Measurements from ENCODE around the gene PIH1D2. TPM values are rescaled to one million over a fixed set of nuclear protein-coding genes. Genes with fewer than 3 reads are reported as not detected.
"Not testable (repeated sequence)": the region's sequence is repeated elsewhere in the genome, so short reads cannot be mapped to it uniquely, and the experiment has no call there.

The PIH1D2 gene
- total RNA-seq, 1 experiment from 2014 or later = 2.7 TPM

DNA sequence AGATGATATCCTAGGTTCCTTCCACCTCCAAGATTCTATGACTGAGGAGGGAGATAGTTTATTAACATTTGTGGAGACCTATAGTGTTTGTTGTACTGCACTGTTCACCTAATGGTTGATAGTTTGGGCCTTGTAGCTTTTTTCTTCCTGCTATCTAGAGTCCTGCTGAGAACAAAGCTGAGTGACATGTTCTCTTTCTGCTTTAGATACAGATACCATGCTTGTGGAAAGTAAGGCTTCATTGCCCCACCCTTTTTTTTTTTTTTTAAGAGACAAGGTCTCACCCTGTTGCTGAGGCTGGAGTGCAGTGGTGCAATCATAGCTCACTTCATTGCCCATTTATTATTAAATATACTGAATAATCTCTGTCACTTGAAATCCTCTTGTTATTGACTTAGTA is 36.3 kb downstream of the PIH1D2 start:
- no peaks in the 10 kb centered on the region for H3K9me3 ChIP-seq
- H3K36me3 ChIP-seq (ENCODE audit: control insufficient read depth, insufficient read depth, low read length) = peaks cover 7% of the 10 kb centered on the region
- CTCF ChIA-PET = no interaction called here
- TF ChIP-seq, protein P1, sequence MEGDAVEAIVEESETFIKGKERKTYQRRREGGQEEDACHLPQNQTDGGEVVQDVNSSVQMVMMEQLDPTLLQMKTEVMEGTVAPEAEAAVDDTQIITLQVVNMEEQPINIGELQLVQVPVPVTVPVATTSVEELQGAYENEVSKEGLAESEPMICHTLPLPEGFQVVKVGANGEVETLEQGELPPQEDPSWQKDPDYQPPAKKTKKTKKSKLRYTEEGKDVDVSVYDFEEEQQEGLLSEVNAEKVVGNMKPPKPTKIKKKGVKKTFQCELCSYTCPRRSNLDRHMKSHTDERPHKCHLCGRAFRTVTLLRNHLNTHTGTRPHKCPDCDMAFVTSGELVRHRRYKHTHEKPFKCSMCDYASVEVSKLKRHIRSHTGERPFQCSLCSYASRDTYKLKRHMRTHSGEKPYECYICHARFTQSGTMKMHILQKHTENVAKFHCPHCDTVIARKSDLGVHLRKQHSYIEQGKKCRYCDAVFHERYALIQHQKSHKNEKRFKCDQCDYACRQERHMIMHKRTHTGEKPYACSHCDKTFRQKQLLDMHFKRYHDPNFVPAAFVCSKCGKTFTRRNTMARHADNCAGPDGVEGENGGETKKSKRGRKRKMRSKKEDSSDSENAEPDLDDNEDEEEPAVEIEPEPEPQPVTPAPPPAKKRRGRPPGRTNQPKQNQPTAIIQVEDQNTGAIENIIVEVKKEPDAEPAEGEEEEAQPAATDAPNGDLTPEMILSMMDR (IDR thresholded peaks at IDR 0.05; ENCODE audit: insufficient read depth in 1 of 2, low read depth in 1 of 2, low read length in 1 of 2, severe bottlenecking in 1 of 2, unreplicated experiment in 1 of 2) = no peak
- H3K27me3 ChIP-seq (replicated peaks; ENCODE audit: control insufficient read depth, insufficient read depth, low read length) = no peaks in the 10 kb centered on the region
- H3K4me1 ChIP-seq = no peaks in the 10 kb centered on the region
- H3K4me3 ChIP-seq (ENCODE audit: low read depth, low read length) = no peak overlapping the region
- intact Hi-C loops (cut with micrococcal nuclease; ENCODE audit: unreplicated experiment) = no loop called here
- no peak for DNase-seq
- Mint-ChIP-seq H3K4me3 (ENCODE audit: unreplicated experiment) (no peak overlapping the region), H3K36me3 (ENCODE audit: insufficient read depth, unreplicated experiment) (peaks cover 92% of the 10 kb centered on the region), H3K27ac (ENCODE audit: unreplicated experiment) (no peak overlapping the region), H3K4me1 (ENCODE audit: low read depth, unreplicated experiment) (peaks cover 22% of the 10 kb centered on the region), H3K27me3 (ENCODE audit: insufficient read depth, unreplicated experiment) (no peaks in the 10 kb centered on the region), H3K9me3 (ENCODE audit: unreplicated experiment) (no peaks in the 10 kb centered on the region)
- POLR2A ChIA-PET = no interaction called here
- no TSS peak for BruUV-seq (replicated peaks)

GRCh38 chr11:112033902-112034301 is 39.9 kb downstream of the PIH1D2 start:
- Histone ChIP-seq H3K9me3 (no peaks in the 10 kb centered on the region), H3K4me3 (ENCODE audit: low read depth, low read length) (no peak overlapping the region), H3K4me1 (no peaks in the 10 kb centered on the region), H3K27me3 (replicated peaks; ENCODE audit: control insufficient read depth, insufficient read depth, low read length) (no peaks in the 10 kb centered on the region), H3K36me3 (ENCODE audit: control insufficient read depth, insufficient read depth, low read length) (peaks cover 13% of the 10 kb centered on the region)
- no peaks in the 10 kb centered on the region for H3K27me3 Mint-ChIP-seq (ENCODE audit: insufficient read depth, unreplicated experiment)
- no TSS peak for BruUV-seq (replicated peaks)
- ChIA-PET CTCF (no interaction called here), POLR2A (no interaction called here)
- TF ChIP-seq, protein P1 (IDR thresholded peaks at IDR 0.05; ENCODE audit: insufficient read depth in 1 of 2, low read depth in 1 of 2, low read length in 1 of 2, severe bottlenecking in 1 of 2, unreplicated experiment in 1 of 2) = no peak
- no peaks in the 10 kb centered on the region for H3K9me3 Mint-ChIP-seq (ENCODE audit: unreplicated experiment)
- H3K4me1 Mint-ChIP-seq (ENCODE audit: low read depth, unreplicated experiment) = peaks cover under 1% of the 10 kb centered on the region
- H3K4me3 Mint-ChIP-seq (ENCODE audit: unreplicated experiment) = no peak overlapping the region
- H3K36me3 Mint-ChIP-seq (ENCODE audit: insufficient read depth, unreplicated experiment) = peaks cover 100% of the 10 kb centered on the region
- H3K27ac Mint-ChIP-seq (ENCODE audit: unreplicated experiment) = no peak overlapping the region
- DNase-seq = no peak
- intact Hi-C loops (cut with micrococcal nuclease; ENCODE audit: unreplicated experiment) = no loop called here

- intact Hi-C loops (cut with micrococcal nuclease; ENCODE audit: unreplicated experiment) = no loop called here
- Histone ChIP-seq H3K4me3 (ENCODE audit: low read depth, low read length) (no peak overlapping the region), H3K36me3 (ENCODE audit: control insufficient read depth, insufficient read depth, low read length) (peaks cover 13% of the 10 kb centered on the region), H3K9me3 (no peaks in the 10 kb centered on the region), H3K4me1 (no peaks in the 10 kb centered on the region), H3K27me3 (replicated peaks; ENCODE audit: control insufficient read depth, insufficient read depth, low read length) (no peaks in the 10 kb centered on the region)
- no peak overlapping the region for H3K27ac Mint-ChIP-seq (ENCODE audit: unreplicated experiment)
- DNase-seq = no peak
- peaks cover 7% of the 10 kb centered on the region for H3K4me1 Mint-ChIP-seq (ENCODE audit: low read depth, unreplicated experiment)
- POLR2A ChIA-PET = no interaction called here
- H3K9me3 Mint-ChIP-seq (ENCODE audit: unreplicated experiment) = no peaks in the 10 kb centered on the region
- TF ChIP-seq, protein P1 (IDR thresholded peaks at IDR 0.05; ENCODE audit: insufficient read depth in 1 of 2, low read depth in 1 of 2, low read length in 1 of 2, severe bottlenecking in 1 of 2, unreplicated experiment in 1 of 2) = no peak
- BruUV-seq (replicated peaks) = no TSS peak
- CTCF ChIA-PET = no interaction called here
- H3K27me3 Mint-ChIP-seq (ENCODE audit: insufficient read depth, unreplicated experiment) = no peaks in the 10 kb centered on the region
- peaks cover 92% of the 10 kb centered on the region for H3K36me3 Mint-ChIP-seq (ENCODE audit: insufficient read depth, unreplicated experiment)
- no peak overlapping the region for H3K4me3 Mint-ChIP-seq (ENCODE audit: unreplicated experiment)
These were observed 44.4 kb downstream of the PIH1D2 start for GRCh38 chr11:112029460-112029859.

- H3K4me3 Mint-ChIP-seq (ENCODE audit: unreplicated experiment); H3K27me3 ChIP-seq (replicated peaks; ENCODE audit: control insufficient read depth, insufficient read depth, low read length); DNase-seq; intact Hi-C loops (cut with micrococcal nuclease; ENCODE audit: unreplicated experiment); H3K27ac Mint-ChIP-seq (ENCODE audit: unreplicated experiment); CTCF ChIA-PET; POLR2A ChIA-PET; H3K27me3 Mint-ChIP-seq (ENCODE audit: insufficient read depth, unreplicated experiment); H3K9me3 Mint-ChIP-seq (ENCODE audit: unreplicated experiment); H3K9me3 ChIP-seq; BruUV-seq (replicated peaks); H3K4me3 ChIP-seq (ENCODE audit: low read depth, low read length); H3K4me1 ChIP-seq: not testable (repeated sequence)
- peaks cover 13% of the 10 kb centered on the region for H3K36me3 ChIP-seq (ENCODE audit: control insufficient read depth, insufficient read depth, low read length)
- H3K4me1 Mint-ChIP-seq (ENCODE audit: low read depth, unreplicated experiment) = peaks cover 17% of the 10 kb centered on the region
- peaks cover 68% of the 10 kb centered on the region for H3K36me3 Mint-ChIP-seq (ENCODE audit: insufficient read depth, unreplicated experiment)
These were observed 46.9 kb downstream of the PIH1D2 start for GRCh38 chr11:112026784-112027410.

Measured in Caco-2 (cell line).